GM12878 (cell line): Measurements from ENCODE around the gene SLF2. TPM values are rescaled to one million over a fixed set of nuclear protein-coding genes. Genes with fewer than 3 reads are reported as not detected.

Experiments
- ATAC-seq: fragments of 200-7000 bp; cut with Tn5 transposase; 3 replicates; pipeline ENCODE4 v1.9.1; 2020; ENCODE audit warnings: mild to moderate bottlenecking, moderate library complexity
- BruUV-seq: library from RNA; stranded (reverse); fragments of 400-500 nt; replicated peaks from 2 replicates; lab custom pipeline; 2021; lab: Mats Ljungman, UMichigan
- CTCF ChIA-PET: fragments of 300-600 bp; sonication (Branson Sonifier 250); formaldehyde crosslinking; extraction: SDS; loops from one replicate; lab custom pipeline; 2021; ENCODE audit warnings: inconsistent platforms; lab: Yijun Ruan, JAX
- POLR2A ChIA-PET: fragments of 350-600 bp; formaldehyde crosslinking; extraction: SDS; loops from one replicate; lab custom pipeline; 2021; ENCODE audit warnings: inconsistent platforms; lab: Charles Lee
- RAD21 ChIA-PET: fragments of 300-600 bp; sonication (Branson Sonifier 250); formaldehyde crosslinking; loops from one replicate; lab custom pipeline; 2023; ENCODE audit warnings: antibody characterized with exemption; ENCODE audit not compliant: unreplicated experiment; lab: Charles Lee
- SMC1A ChIA-PET: fragments of 300-600 bp; sonication (Branson Sonifier 250); formaldehyde crosslinking; loops from one replicate; lab custom pipeline; 2023; ENCODE audit not compliant: unreplicated experiment, uncharacterized antibody; lab: Charles Lee
- DNase-seq: peaks from one replicate; pipeline ENCODE4 v3.0.0-alpha.2; 2011; ENCODE audit warnings: low read depth, low spot score
- FAIRE-seq: peaks from 3 replicates; lab custom pipeline; 2011; peaks lifted over from hg19 to GRCh38; lab: Jason Lieb, UNC
- H2AFZ ChIP-seq: 2 replicates; pipeline ENCODE4 v1.6.0; 2011; ENCODE audit warnings: low read depth, low read length, control low read depth; ENCODE audit not compliant: control insufficient read depth
- H3K27ac ChIP-seq: 2 replicates; pipeline ENCODE4 v1.5.1; 2011; ENCODE audit warnings: control low read depth; ENCODE audit not compliant: control insufficient read depth, insufficient read depth
- H3K27me3 ChIP-seq, 2 experiments: replicated peaks in 1 of 2; 2 replicates each; pipeline versions ENCODE4 v1.6.0 to v1.6.1; 2011; ENCODE audit warnings: low read length in 1 of 2; ENCODE audit not compliant: control insufficient read depth in 2 of 2, insufficient read depth in 2 of 2
- H3K36me3 ChIP-seq, 2 experiments: 2 replicates each; pipeline ENCODE4 v1.5.1; 2011; ENCODE audit warnings: low read length in 1 of 2; ENCODE audit not compliant: control insufficient read depth in 2 of 2, insufficient read depth in 2 of 2
- H3K4me1 ChIP-seq: 2 replicates; pipeline ENCODE4 v1.6.1; 2011; ENCODE audit warnings: mild to moderate bottlenecking, low read length, moderate library complexity, mixed read lengths; ENCODE audit not compliant: control insufficient read depth, insufficient read depth
- H3K4me2 ChIP-seq: 2 replicates; pipeline ENCODE4 v1.6.0; 2011; ENCODE audit warnings: control low read depth; ENCODE audit not compliant: control insufficient read depth, insufficient read depth
- H3K4me3 ChIP-seq: fragments of 200-600 bp; sonication (generic); 2 replicates; pipeline ENCODE4 v1.5.1; 2016
- H3K79me2 ChIP-seq: 2 replicates; pipeline ENCODE4 v1.6.0; 2011; ENCODE audit warnings: low read length; ENCODE audit not compliant: control insufficient read depth, insufficient read depth
- H3K9ac ChIP-seq: 2 replicates; pipeline ENCODE4 v1.8.0; 2011; ENCODE audit warnings: low read length, control low read depth, mixed read lengths; ENCODE audit not compliant: control insufficient read depth, insufficient read depth
- H3K9me3 ChIP-seq: replicated peaks from 3 replicates; pipeline ENCODE4 v1.5.1; 2011; ENCODE audit warnings: mild to moderate bottlenecking, low read length; ENCODE audit not compliant: control insufficient read depth, insufficient read depth
- H4K20me1 ChIP-seq: 2 replicates; pipeline ENCODE4 v1.6.0; 2011; ENCODE audit not compliant: control insufficient read depth, insufficient read depth
- BACH1 ChIP-seq: fragments of 450-650 bp; IDR thresholded peaks from 2 replicates; pipeline ENCODE4 v1.6.1; 2017; ENCODE audit warnings: mild to moderate bottlenecking, borderline replicate concordance
- CHD4 ChIP-seq: fragments of 200-600 bp; sonication (generic); IDR thresholded peaks from 2 replicates; pipeline ENCODE4 v1.6.1; 2016; ENCODE audit warnings: mild to moderate bottlenecking
- FOXK2 ChIP-seq: fragments of 450-650 bp; IDR thresholded peaks from 2 replicates; pipeline ENCODE4 v1.6.1; 2017; ENCODE audit warnings: mild to moderate bottlenecking, moderate library complexity
- FOXM1 ChIP-seq: IDR thresholded peaks from 2 replicates; pipeline ENCODE4 v1.6.1; 2012; ENCODE audit warnings: low read depth, mild to moderate bottlenecking, inconsistent platforms, low read length, moderate library complexity
- IKZF2 ChIP-seq, 2 experiments: fragments of 450-650 bp; IDR thresholded peaks; 2 replicates each; pipeline ENCODE4 v1.6.1; 2017; ENCODE audit warnings: mild to moderate bottlenecking in 2 of 2, moderate library complexity in 2 of 2
- NR2C1 ChIP-seq: fragments of 450-650 bp; IDR thresholded peaks from 2 replicates; pipeline ENCODE4 v1.6.1; 2017; ENCODE audit warnings: antibody characterized with exemption, mild to moderate bottlenecking, moderate library complexity
- RELB ChIP-seq: fragments of 450-650 bp; IDR thresholded peaks from 2 replicates; pipeline ENCODE4 v1.6.1; 2017; ENCODE audit warnings: low read depth, mild to moderate bottlenecking, moderate library complexity
- SMARCA5 ChIP-seq: fragments of 450-650 bp; IDR thresholded peaks from 2 replicates; pipeline ENCODE4 v1.6.1; 2017; ENCODE audit warnings: mild to moderate bottlenecking
- SREBF2 ChIP-seq: IDR thresholded peaks from 2 replicates; pipeline ENCODE4 v1.6.1; 2012; ENCODE audit warnings: mild to moderate bottlenecking, low read length
- TARDBP ChIP-seq: IDR thresholded peaks from 2 replicates; pipeline ENCODE4 v1.6.1; 2016; ENCODE audit warnings: borderline replicate concordance
- ZNF274 ChIP-seq: IDR thresholded peaks from one replicate; pipeline ENCODE4 v1.8.0; 2011; ENCODE audit not compliant: insufficient read length, insufficient read depth
- ZNF592 ChIP-seq: fragments of 450-650 bp; IDR thresholded peaks from 2 replicates; pipeline ENCODE4 v1.6.1; 2017; ENCODE audit warnings: mild to moderate bottlenecking, moderate library complexity
- WGBS: methylation state at CpG from one replicate; pipeline ENCODE4 v1.1.6; 2016; ENCODE audit warnings: low lambda C conversion rate; ENCODE audit not compliant: insufficient replicate concordance, insufficient coverage; ENCODE audit errors: missing lambda C conversion rate; 5-methylcytosine and 5-hydroxymethylcytosine counted together
- in situ Hi-C: fragments of 300-500 bp; cut with MboI; formaldehyde crosslinking; loops from 9 replicates; pipeline ENCODE4 v1.14.3; 2018; ENCODE audit warnings: mixed read lengths
- intact Hi-C: fragments of 100-400 bp; cut with micrococcal nuclease; formaldehyde crosslinking; loops from one replicate; pipeline ENCODE4 v1.14.2; 2022; ENCODE audit not compliant: unreplicated experiment
- polyA plus RNA-seq, 11 experiments: library from polyadenylated mRNA; depleted of rRNA in 4 of 11; unstranded in 6 of 11; stranded (reverse) in 5 of 11; fragments of >200 nt; fragmentation: Nextera tagmentation in 4 of 11; fragmentation: Illumina TruSeq in 1 of 11; extraction: Ambion mirVana in 4 of 11; extraction: Trizol in 1 of 11; gene quantifications; 1 replicate in 1 of 11; 2 replicates in 10 of 11; pipeline versions ENCODE4 v1.2.1 to v1.2.3, GENCODE V29; 2011 to 2016; ENCODE audit warnings: inconsistent platforms in 2 of 11, missing spikeins in 2 of 11, low read depth in 1 of 11
- total RNA-seq, 4 experiments: library from RNA; depleted of rRNA in 3 of 4; stranded (reverse); fragments of >200 nt in 3 of 4; fragmentation: Illumina TruSeq in 1 of 4; extraction: Trizol in 1 of 4; gene quantifications; 2 replicates each; pipeline versions ENCODE4 v1.2.1 to v1.2.3, GENCODE V29; 2013 to 2021
- TF ChIP-seq, protein P1 (sequence below): fragments of 450-650 bp; formaldehyde crosslinking; IDR thresholded peaks from 2 replicates; pipeline ENCODE4 v1.4.0; 2022; ENCODE audit warnings: mild to moderate bottlenecking, moderate library complexity

The SLF2 gene
- total and polyA plus RNA-seq, 10 of the 15 experiments (the other 5 are each of a cell fraction or from before 2014, with no cell fraction given) = 3.0 to 25.2 (median 17.9) TPM

- in situ Hi-C loops = no loop called here
- H3K36me3 ChIP-seq = peaks cover 2 to 4% of the 10 kb centered on the region in 2 experiments; a peak in 3 of 4 replicates
- no peaks in the 10 kb centered on the region for H3K27me3 ChIP-seq
- ChIA-PET RAD21 (no interaction called here), CTCF (interaction anchor here (0.8 to 4.6 kb wide), 4 partner anchors 18 to 48 kb away, joined by 3 to 29 read pairs (median 12); no protein-coding TSS in a partner anchor), SMC1A (no interaction called here), POLR2A (interaction anchor here (1.1 kb wide), 1 partner anchor 18 kb away, joined by 3 read pairs; no protein-coding TSS in a partner anchor)
- intact Hi-C loops = no loop called here
- H4K20me1 ChIP-seq = no peaks in the 10 kb centered on the region
- H2AFZ ChIP-seq = no peak overlapping the region
- no peak overlapping the region for H3K4me3 ChIP-seq
- H3K79me2 ChIP-seq = no peaks in the 10 kb centered on the region
- no peak overlapping the region for H3K4me2 ChIP-seq
- H3K27ac ChIP-seq = no peak overlapping the region
- TF ChIP-seq NR2C1 = no peak
- no peak for TF ChIP-seq FOXK2
- no peak for TF ChIP-seq ZNF592
- no peak for TF ChIP-seq SREBF2
- TF ChIP-seq SMARCA5 = no peak
- TF ChIP-seq, protein P1, sequence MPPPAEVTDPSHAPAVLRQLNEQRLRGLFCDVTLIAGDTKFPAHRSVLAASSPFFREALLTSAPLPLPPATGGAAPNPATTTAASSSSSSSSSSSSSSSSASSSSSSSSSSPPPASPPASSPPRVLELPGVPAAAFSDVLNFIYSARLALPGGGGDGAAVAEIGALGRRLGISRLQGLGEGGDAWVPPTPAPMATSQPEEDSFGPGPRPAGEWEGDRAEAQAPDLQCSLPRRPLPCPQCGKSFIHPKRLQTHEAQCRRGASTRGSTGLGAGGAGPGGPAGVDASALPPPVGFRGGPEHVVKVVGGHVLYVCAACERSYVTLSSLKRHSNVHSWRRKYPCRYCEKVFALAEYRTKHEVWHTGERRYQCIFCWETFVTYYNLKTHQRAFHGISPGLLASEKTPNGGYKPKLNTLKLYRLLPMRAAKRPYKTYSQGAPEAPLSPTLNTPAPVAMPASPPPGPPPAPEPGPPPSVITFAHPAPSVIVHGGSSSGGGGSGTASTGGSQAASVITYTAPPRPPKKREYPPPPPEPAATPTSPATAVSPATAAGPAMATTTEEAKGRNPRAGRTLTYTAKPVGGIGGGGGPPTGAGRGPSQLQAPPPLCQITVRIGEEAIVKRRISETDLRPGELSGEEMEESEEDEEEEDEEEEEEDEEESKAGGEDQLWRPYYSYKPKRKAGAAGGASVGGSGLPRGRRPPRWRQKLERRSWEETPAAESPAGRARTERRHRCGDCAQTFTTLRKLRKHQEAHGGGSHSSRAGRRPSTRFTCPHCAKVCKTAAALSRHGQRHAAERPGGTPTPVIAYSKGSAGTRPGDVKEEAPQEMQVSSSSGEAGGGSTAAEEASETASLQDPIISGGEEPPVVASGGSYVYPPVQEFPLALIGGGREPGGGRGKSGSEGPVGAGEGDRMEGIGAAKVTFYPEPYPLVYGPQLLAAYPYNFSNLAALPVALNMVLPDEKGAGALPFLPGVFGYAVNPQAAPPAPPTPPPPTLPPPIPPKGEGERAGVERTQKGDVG (CRISPR knock-in tag) = no peak
- no peak for TF ChIP-seq RELB
- TF ChIP-seq CHD4 = no peak
- no peak for TF ChIP-seq FOXM1
- TF ChIP-seq TARDBP = no peak
- TF ChIP-seq IKZF2 (IDR thresholded peaks at IDR 0.05) = no peak
- no peak for TF ChIP-seq ZNF274
- TF ChIP-seq BACH1 = no peak
- DNase-seq = no peak
- H3K4me1 ChIP-seq = peaks cover 3% of the 10 kb centered on the region; the same call in 1 of the 2 replicates
- no peaks in the 10 kb centered on the region for H3K9me3 ChIP-seq
- no peak for ATAC-seq
- no peak for FAIRE-seq
- BruUV-seq = no TSS peak
- H3K9ac ChIP-seq = no peak overlapping the region
- WGBS = 92% methylated on average over 2 of the region's 2 CpGs
Measured at GRCh38 chr10:100966887-100967286, 54.1 kb downstream of the SLF2 start.
